Endodermal cell (in vitro differentiated cells): ENCODE results near the gene AHI1. TPM values are rescaled to one million over a fixed set of nuclear protein-coding genes. Genes with fewer than 3 reads are reported as not detected.

Experiments
- DNase-seq: peaks from one replicate; pipeline ENCODE4 v3.0.0-alpha.2; 2017
- H3K27ac ChIP-seq: 2 replicates; pipeline ENCODE4 v1.5.1; 2013; ENCODE audit warnings: mild to moderate bottlenecking, low read depth, low read length, moderate library complexity
- H3K27me3 ChIP-seq: 2 replicates; pipeline ENCODE4 v1.6.1; 2013; ENCODE audit warnings: mild to moderate bottlenecking, low read length, moderate library complexity; ENCODE audit not compliant: insufficient read depth, control insufficient read depth, poor library complexity, severe bottlenecking
- H3K36me3 ChIP-seq: 2 replicates; pipeline ENCODE4 v1.7.0; 2013; ENCODE audit warnings: mild to moderate bottlenecking, low read length, moderate library complexity; ENCODE audit not compliant: control insufficient read depth, insufficient read depth
- H3K4me1 ChIP-seq: one replicate; pipeline ENCODE4 v1.7.0; 2013; ENCODE audit warnings: low read length; ENCODE audit not compliant: control insufficient read depth, insufficient read depth
- H3K4me3 ChIP-seq: 2 replicates; pipeline ENCODE4 v1.5.1; 2013; ENCODE audit warnings: mild to moderate bottlenecking, low read length, moderate library complexity
- H3K9ac ChIP-seq: 2 replicates; pipeline ENCODE4 v1.6.1; 2013; ENCODE audit warnings: mild to moderate bottlenecking, low read length, moderate library complexity; ENCODE audit not compliant: poor library complexity, severe bottlenecking; ENCODE audit errors: extremely low read depth
- H3K9me3 ChIP-seq: 2 replicates; pipeline ENCODE4 v1.6.1; 2013; ENCODE audit warnings: mild to moderate bottlenecking, low read length, moderate library complexity; ENCODE audit not compliant: control insufficient read depth
- H3K27ac Mint-ChIP-seq: 2 replicates; pipeline ENCODE4 v1.8.0; 2020; ENCODE audit warnings: mixed read lengths
- H3K27me3 Mint-ChIP-seq: 2 replicates; pipeline ENCODE4 v1.8.0; 2021; ENCODE audit warnings: mild to moderate bottlenecking, mixed read lengths; ENCODE audit not compliant: insufficient read depth
- H3K36me3 Mint-ChIP-seq: 2 replicates; pipeline ENCODE4 v1.8.0; 2020; ENCODE audit warnings: low read depth, mixed read lengths
- H3K4me1 Mint-ChIP-seq: 2 replicates; pipeline ENCODE4 v1.8.0; 2020; ENCODE audit warnings: mixed read lengths
- H3K4me3 Mint-ChIP-seq: 2 replicates; pipeline ENCODE4 v1.8.0; 2020; ENCODE audit warnings: mild to moderate bottlenecking, moderate library complexity, mixed read lengths
- H3K9me3 Mint-ChIP-seq: 2 replicates; pipeline ENCODE4 v1.8.0; 2020; ENCODE audit warnings: mild to moderate bottlenecking, mixed read lengths
- WGBS, 2 experiments: methylation state at CpG; one replicate each; pipeline versions ENCODE4 v1.1.5 to v1.1.7; 2013; ENCODE audit warnings: missing lambda C conversion rate in 2 of 2, mixed read lengths in 1 of 2; ENCODE audit not compliant: insufficient coverage in 1 of 2, insufficient read length in 1 of 2; 5-methylcytosine and 5-hydroxymethylcytosine counted together
- total RNA-seq, 2 donors: library from RNA; stranded (reverse); fragmentation: NEBNext Ultra II Directional in 1 of 2; extraction: Animal tissue kit (Norgen Biotek cat#: 25700) in 1 of 2; gene quantifications; 2 replicates in 1 of 2; 3 replicates in 1 of 2; pipeline ENCODE4 v1.2.1, GENCODE V29; 2021
- TF ChIP-seq, protein P1 (sequence below): fragments of 200-600 bp; sonication (generic); conservative IDR thresholded peaks from 2 replicates; pipeline ENCODE4 v1.5.0; 2021; ENCODE audit warnings: antibody characterized with exemption, mild to moderate bottlenecking

Gene AHI1
- total RNA-seq, 2 donors from 2014 or later: 24.9 to 34.9 TPM

- 90 to 92% methylated on average over 1 of the region's 1 CpG for WGBS, 2 experiments
- Mint-ChIP-seq H3K4me3 (no peak overlapping the region), H3K9me3 (no peaks in the 10 kb centered on the region), H3K4me1 (peaks cover 6% of the 10 kb centered on the region), H3K27ac (no peak overlapping the region), H3K36me3 (no peaks in the 10 kb centered on the region), H3K27me3 (no peaks in the 10 kb centered on the region)
- TF ChIP-seq, protein P1, sequence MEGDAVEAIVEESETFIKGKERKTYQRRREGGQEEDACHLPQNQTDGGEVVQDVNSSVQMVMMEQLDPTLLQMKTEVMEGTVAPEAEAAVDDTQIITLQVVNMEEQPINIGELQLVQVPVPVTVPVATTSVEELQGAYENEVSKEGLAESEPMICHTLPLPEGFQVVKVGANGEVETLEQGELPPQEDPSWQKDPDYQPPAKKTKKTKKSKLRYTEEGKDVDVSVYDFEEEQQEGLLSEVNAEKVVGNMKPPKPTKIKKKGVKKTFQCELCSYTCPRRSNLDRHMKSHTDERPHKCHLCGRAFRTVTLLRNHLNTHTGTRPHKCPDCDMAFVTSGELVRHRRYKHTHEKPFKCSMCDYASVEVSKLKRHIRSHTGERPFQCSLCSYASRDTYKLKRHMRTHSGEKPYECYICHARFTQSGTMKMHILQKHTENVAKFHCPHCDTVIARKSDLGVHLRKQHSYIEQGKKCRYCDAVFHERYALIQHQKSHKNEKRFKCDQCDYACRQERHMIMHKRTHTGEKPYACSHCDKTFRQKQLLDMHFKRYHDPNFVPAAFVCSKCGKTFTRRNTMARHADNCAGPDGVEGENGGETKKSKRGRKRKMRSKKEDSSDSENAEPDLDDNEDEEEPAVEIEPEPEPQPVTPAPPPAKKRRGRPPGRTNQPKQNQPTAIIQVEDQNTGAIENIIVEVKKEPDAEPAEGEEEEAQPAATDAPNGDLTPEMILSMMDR: no peak
- H3K27ac ChIP-seq: no peak overlapping the region
- no peaks in the 10 kb centered on the region for H3K4me1 ChIP-seq
- H3K4me3 ChIP-seq: no peak overlapping the region
- no peaks in the 10 kb centered on the region for H3K9me3 ChIP-seq
- DNase-seq: no peak
- H3K36me3 ChIP-seq: no peaks in the 10 kb centered on the region
- no peaks in the 10 kb centered on the region for H3K27me3 ChIP-seq
- no peak overlapping the region for H3K9ac ChIP-seq
Measured at GRCh38 chr6:135525594-135525993, 28.1 kb upstream of the AHI1 start.

- TF ChIP-seq, protein P1: no peak
- Histone ChIP-seq H3K9ac (no peak overlapping the region), H3K36me3 (no peaks in the 10 kb centered on the region), H3K27me3 (no peaks in the 10 kb centered on the region), H3K27ac (no peak overlapping the region), H3K9me3 (peaks cover 7% of the 10 kb centered on the region), H3K4me1 (no peaks in the 10 kb centered on the region), H3K4me3 (no peak overlapping the region)
- H3K36me3 Mint-ChIP-seq: no peaks in the 10 kb centered on the region
- H3K9me3 Mint-ChIP-seq: no peaks in the 10 kb centered on the region
- no peaks in the 10 kb centered on the region for H3K27me3 Mint-ChIP-seq
- H3K27ac Mint-ChIP-seq: no peak overlapping the region
- DNase-seq: no peak
- 88 to 94% methylated on average over 5 to 6 of the region's 6 CpGs for WGBS, 2 experiments
- H3K4me1 Mint-ChIP-seq: peaks cover 6% of the 10 kb centered on the region
- no peak overlapping the region for H3K4me3 Mint-ChIP-seq
Measured at GRCh38 chr6:135522965-135523692, 25.6 kb upstream of the AHI1 start.

- H3K9me3 ChIP-seq: peaks cover 15% of the 10 kb centered on the region
- Mint-ChIP-seq H3K27me3 (no peaks in the 10 kb centered on the region), H3K36me3 (no peaks in the 10 kb centered on the region), H3K4me1 (peaks cover 6% of the 10 kb centered on the region), H3K9me3 (no peaks in the 10 kb centered on the region), H3K27ac (no peak overlapping the region), H3K4me3 (no peak overlapping the region)
- 82% methylated on average over 1 of the region's 1 CpG; no CpG with 5 or more reads in 1 of the 2 experiments for WGBS, 2 experiments
- no peak for DNase-seq
- H3K36me3 ChIP-seq: no peaks in the 10 kb centered on the region
- H3K4me3 ChIP-seq: no peak overlapping the region
- H3K27me3 ChIP-seq: no peaks in the 10 kb centered on the region
- H3K4me1 ChIP-seq: no peaks in the 10 kb centered on the region
- H3K27ac ChIP-seq: no peak overlapping the region
- TF ChIP-seq, protein P1: no peak
- no peak overlapping the region for H3K9ac ChIP-seq
Measured at GRCh38 chr6:135521431-135521830, 23.9 kb upstream of the AHI1 start.
